Thyroid gland (tissue), 4 donors: ENCODE results near the gene LPCAT1.

ENCODE experiments used
- CTCF ChIP-seq, 6 experiments: fragments of 200-600 bp in 3 of 6; fragments of 450-650 bp in 3 of 6; sonication (generic) in 3 of 6; IDR thresholded peaks; one replicate each; pipeline ENCODE4 v1.5.1; 2016 to 2019; ENCODE audit warnings: antibody characterized with exemption in 6 of 6, mild to moderate bottlenecking in 2 of 6, inconsistent platforms in 1 of 6, moderate library complexity in 1 of 6
- POLR2A ChIP-seq, 2 donors: fragments of 450-650 bp; IDR thresholded peaks; one replicate each; pipeline ENCODE4 v1.6.1; 2017; ENCODE audit warnings: antibody characterized with exemption in 2 of 2, mild to moderate bottlenecking in 2 of 2, moderate library complexity in 1 of 2

DNA sequence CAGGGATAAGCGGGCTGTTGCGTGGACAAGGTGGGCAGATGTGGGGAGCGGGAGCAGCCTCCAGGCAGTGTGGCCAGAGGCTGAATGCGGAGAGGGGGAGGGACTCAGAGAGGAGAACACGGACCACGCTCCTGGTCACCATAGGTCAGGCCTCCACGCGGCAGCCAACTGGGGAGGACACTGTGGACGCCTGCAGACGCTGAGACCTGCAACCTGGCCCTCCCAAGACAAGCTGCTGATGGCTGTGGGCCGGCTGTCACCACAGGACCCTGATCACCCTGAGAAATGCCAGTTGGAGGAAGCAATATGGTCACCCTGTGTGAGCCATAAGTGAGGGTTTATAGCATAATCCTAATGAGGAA, 16.8 kb downstream of the LPCAT1 start:
- no peak for TF ChIP-seq CTCF (IDR thresholded peaks at IDR 0.05)
- TF ChIP-seq POLR2A (IDR thresholded peaks at IDR 0.05): no peak
